GM10266 (cell line): ENCODE measurements around the gene RGR.

ENCODE experiments used
- DNase-seq: peaks from one replicate; pipeline ENCODE4 v3.0.0; 2012; ENCODE audit errors: extremely low spot score
- TF ChIP-seq, protein P1 (sequence below): IDR thresholded peaks from 2 replicates; pipeline ENCODE4 v1.5.1; 2012; ENCODE audit warnings: mild to moderate bottlenecking, low read depth; ENCODE audit not compliant: control insufficient read depth, insufficient read depth; ENCODE audit errors: missing control alignments

The RGR gene, protein sequence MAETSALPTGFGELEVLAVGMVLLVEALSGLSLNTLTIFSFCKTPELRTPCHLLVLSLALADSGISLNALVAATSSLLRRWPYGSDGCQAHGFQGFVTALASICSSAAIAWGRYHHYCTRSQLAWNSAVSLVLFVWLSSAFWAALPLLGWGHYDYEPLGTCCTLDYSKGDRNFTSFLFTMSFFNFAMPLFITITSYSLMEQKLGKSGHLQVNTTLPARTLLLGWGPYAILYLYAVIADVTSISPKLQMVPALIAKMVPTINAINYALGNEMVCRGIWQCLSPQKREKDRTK

DNA sequence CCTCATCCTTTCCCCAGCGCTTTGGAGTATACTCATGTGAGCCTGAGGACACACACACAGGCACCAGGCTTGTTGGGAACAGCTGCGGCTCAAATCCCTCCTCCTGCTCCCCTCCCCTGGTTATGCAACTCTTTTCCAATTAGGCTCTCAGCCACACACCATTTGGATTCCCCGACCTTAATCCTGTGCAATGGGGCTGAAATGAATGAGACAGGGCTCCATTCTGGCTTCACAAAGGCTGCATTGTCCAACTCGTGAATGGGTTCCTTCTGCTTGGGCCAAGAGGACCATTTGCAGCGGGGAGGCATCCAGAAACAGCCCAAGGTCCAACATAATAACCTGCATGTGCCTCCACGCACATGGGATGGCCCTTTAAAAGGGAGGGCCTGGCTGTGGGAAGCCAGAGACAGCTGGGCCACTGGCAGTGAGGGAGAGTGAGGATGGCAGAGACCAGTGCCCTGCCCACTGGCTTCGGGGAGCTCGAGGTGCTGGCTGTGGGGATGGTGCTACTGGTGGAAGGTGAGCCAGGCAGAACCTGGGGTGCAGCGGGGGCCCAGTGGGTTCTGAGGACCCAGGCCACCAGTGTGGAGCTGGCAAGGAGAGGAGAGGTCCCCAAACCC is at the start of gene RGR:
Gene RGR, plus strand, starts transcription at position 403 of the 620 bp plus-strand sequence. Its CDS starts 38 bp downstream, at position 441.
- TF ChIP-seq, protein P1, sequence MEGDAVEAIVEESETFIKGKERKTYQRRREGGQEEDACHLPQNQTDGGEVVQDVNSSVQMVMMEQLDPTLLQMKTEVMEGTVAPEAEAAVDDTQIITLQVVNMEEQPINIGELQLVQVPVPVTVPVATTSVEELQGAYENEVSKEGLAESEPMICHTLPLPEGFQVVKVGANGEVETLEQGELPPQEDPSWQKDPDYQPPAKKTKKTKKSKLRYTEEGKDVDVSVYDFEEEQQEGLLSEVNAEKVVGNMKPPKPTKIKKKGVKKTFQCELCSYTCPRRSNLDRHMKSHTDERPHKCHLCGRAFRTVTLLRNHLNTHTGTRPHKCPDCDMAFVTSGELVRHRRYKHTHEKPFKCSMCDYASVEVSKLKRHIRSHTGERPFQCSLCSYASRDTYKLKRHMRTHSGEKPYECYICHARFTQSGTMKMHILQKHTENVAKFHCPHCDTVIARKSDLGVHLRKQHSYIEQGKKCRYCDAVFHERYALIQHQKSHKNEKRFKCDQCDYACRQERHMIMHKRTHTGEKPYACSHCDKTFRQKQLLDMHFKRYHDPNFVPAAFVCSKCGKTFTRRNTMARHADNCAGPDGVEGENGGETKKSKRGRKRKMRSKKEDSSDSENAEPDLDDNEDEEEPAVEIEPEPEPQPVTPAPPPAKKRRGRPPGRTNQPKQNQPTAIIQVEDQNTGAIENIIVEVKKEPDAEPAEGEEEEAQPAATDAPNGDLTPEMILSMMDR: no peak
- no peak for DNase-seq

DNA sequence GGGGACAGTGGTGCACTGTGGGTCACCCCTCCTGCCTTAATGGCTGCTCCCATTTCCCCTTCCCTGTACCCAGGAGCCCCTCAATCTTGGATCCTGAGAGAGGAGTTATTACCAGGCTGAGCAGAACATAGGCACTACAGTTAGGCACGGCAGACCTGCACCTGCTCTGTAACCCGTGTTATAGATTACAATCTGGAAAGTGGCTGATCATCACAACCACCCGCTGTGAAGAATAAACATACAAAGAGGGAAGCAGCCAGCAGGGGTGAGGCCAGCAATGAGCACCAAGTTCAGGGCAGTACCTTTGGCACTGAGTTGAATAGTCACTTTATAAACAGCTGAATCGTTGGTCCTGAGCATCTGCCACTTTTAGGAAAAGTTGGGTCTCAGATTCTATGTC is 48.8 kb upstream of the RGR start:
- TF ChIP-seq, protein P1: no peak
- no peak for DNase-seq

DNA sequence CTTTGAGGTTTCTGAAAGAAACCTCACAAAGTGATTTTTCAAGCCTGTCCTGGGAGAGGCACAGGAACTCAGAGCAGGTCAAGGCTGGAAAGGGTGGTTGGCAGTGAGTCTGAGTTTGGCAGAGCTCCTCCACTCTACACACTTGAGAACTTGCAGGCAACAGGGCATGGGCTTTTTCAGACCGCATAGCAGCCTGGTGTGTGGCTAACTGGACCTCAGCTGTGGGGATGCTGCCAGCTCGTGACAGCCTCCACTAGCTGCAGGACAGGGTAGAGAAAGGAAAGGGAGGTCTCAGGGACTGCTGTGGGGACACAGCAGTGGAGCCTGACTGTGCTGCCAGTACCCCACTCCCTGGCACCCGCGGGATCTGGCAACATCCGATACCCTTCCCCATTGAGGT is 47.9 kb upstream of the RGR start:
- no peak for DNase-seq
- TF ChIP-seq, protein P1: no peak

DNA sequence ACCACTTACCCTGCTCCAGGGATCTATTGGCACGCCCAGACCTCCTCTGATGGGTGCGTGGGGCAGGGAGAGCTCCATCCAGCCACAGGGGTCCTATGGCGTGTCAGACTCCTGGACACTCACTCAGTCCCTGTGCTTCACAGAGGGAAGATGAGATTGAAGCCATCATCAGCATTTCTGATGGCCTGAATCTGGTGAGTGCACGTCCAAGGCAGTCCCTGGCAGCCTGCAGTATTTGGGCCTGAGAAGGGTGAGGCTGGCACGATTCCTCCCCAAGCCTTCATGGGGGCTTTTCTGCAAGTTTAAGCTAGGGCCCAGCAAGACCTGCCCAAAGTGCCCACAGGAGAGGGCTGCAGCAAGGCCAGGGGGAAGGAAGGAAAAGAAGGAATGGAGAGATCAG is 47.2 kb upstream of the RGR start:
- no peak for DNase-seq
- TF ChIP-seq, protein P1: no peak

DNA sequence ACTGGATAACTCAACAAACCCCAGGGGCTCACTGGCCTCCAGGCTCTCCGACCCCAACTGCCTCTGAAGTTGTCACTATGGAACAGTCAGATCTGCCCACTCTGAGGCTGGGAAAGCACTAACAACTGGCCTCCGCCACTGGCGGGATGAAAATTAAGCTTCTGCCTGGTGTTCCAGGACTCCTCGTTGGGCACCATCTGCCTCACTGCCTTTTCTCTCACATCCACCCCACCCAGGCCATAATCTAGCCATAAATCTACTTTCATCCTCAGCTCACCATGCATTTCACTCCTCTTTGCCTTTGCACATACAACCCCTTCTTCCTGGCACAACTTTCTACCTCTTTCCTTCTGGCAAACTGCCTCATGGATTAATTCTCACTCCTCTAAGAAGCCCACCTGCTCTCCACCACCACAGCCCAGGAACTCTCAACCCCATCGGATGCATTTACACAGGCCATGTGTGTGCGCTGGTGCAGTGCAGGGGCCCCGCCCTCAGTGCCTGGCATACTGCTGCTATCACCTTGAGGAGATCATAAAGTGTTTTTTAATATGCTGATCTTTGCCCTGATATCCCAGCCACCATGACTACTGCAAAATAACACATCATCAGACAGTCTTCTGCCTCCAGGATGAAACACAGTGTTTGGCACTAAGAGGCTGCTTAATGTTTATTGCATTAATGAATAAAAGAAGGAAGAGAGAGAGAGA is 46.5 kb upstream of the RGR start:
- TF ChIP-seq, protein P1: no peak
- DNase-seq: no peak

DNA sequence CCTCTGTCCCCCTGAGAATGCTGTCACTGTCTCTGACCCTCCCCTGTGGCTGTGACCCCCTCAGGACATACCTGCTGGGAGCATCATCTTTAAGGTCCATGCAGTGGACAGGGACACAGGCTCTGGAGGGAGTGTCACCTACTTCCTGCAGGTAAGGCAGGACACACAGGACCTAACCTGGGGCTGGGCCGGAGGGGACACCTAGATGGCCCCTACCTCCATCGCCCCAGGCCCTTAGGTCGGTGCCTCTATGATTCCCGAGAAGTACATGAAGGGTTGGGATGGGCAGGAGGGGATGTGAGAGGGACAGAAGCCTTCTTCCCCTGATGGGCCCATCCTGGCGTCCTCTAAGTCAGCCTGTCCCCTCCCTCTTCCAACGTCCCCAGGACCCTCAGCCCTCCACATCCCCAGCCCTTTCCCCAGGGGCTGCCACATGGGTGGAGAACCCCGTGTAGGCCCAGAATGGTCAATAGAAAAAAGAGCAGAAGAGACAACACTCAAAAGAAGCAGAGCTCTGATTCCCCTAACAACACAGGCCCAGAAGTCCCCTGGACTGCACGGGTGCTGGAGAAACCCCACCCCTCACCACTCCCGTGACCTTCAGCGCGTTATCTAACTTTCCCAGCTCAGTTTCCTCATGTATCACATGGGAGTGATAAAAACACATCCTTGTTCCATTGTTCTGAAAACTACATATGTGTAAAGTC is 44.2 kb upstream of the RGR start:
- DNase-seq: no peak
- TF ChIP-seq, protein P1: no peak

DNA sequence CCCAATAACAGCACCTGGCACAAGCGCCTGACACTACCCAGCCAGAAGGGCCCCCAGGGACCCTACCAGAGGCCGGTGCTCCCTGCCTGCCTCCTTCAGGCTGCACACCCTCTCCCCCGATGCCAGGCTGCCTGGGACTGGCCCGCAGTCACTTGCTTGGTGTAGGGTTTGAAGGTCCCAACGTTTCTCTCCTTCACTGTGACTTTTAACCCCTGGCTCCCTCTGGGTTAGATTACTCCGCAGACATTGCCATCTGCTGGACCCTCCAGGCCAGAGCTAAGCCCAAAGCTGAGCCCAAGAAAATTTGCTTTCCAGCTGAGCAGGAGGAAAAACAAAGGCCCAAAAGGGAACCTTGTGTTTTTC is 43.6 kb upstream of the RGR start:
- DNase-seq: no peak

More for the DNA sequence above, 43.6 kb upstream of the RGR start:
- TF ChIP-seq, protein P1: no peak
